Activated CD8-positive, alpha-beta memory T cell treated with anti-CD3 and anti-CD28 coated beads, Interleukin-2, amount 10 ng/mL, durations not matched to agents 7 days and 5 days (primary cell): Measurements from ENCODE around the gene NUMB. TPM values are rescaled to one million over a fixed set of nuclear protein-coding genes. Genes with fewer than 3 reads are reported as not detected.

Source experiments
- ATAC-seq: fragments of 150-1000 bp; cut with Tn5 transposase; one replicate; pipeline ENCODE4 v1.10.0; 2021; ENCODE audit warnings: moderate library complexity
- CTCF ChIA-PET: fragments of 350-600 bp; sonication (Branson Sonifier 250); formaldehyde crosslinking; loops from one replicate; lab custom pipeline; 2021; ENCODE audit warnings: antibody characterized with exemption; lab: Charles Lee
- DNase-seq: peaks from one replicate; pipeline ENCODE4 v3.0.0-alpha.2; 2020
- H3K27ac Mint-ChIP-seq: one replicate; pipeline ENCODE4 v1.8.0; 2021; ENCODE audit warnings: mild to moderate bottlenecking, mixed read lengths
- H3K27me3 Mint-ChIP-seq: one replicate; pipeline ENCODE4 v1.8.0; 2021; ENCODE audit warnings: mixed read lengths
- H3K36me3 Mint-ChIP-seq: one replicate; pipeline ENCODE4 v1.8.0; 2021; ENCODE audit warnings: mild to moderate bottlenecking, mixed read lengths
- H3K4me1 Mint-ChIP-seq: one replicate; pipeline ENCODE4 v1.8.0; 2021; ENCODE audit warnings: mixed read lengths
- H3K4me3 Mint-ChIP-seq: one replicate; pipeline ENCODE4 v1.8.0; 2021; ENCODE audit warnings: mild to moderate bottlenecking, moderate library complexity, mixed read lengths
- H3K9me3 Mint-ChIP-seq: one replicate; pipeline ENCODE4 v1.8.0; 2022; ENCODE audit warnings: low read depth, mixed read lengths
- total RNA-seq, 2 experiments: library from RNA; stranded (reverse); gene quantifications; one replicate each; pipeline ENCODE4 v1.2.3, GENCODE V29; 2021

The NUMB gene
- total RNA-seq, 2 experiments from 2014 or later: 44.8 to 45.2 TPM

DNA sequence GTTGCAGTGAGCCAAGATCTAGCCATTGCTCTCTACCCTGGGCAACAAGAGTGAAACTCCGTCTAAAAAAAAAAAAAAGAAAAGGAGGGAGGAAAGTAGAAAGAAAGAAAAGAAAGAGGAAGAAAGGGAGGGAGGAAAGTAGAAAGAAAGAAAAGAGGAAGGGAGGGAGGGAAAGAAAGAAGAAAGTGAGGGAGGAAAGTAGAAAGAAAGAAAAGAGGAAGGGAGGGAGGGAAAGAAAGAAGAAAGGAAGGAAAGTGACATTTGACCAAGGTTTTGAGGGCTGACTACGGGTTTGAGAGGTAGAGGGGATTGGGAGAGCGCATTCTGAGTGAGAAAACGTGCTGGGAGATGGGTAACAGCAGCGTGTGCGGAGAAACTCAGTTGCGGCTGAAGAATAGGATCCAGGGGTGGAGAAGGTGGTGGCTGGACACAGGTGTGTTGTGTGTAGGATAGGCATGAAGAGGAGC is 221.6 kb downstream of the NUMB start:
- peak overlapping the region; percentile 45 for H3K4me3 Mint-ChIP-seq
- H3K9me3 Mint-ChIP-seq: no peaks in the 10 kb centered on the region
- ATAC-seq (no peak), DNase-seq (no peak)
- peaks cover 19% of the 10 kb centered on the region for H3K4me1 Mint-ChIP-seq
- H3K27ac Mint-ChIP-seq: no peak overlapping the region
- no peaks in the 10 kb centered on the region for H3K36me3 Mint-ChIP-seq
- H3K27me3 Mint-ChIP-seq: peaks cover 80% of the 10 kb centered on the region
- CTCF ChIA-PET: no interaction called here

DNA sequence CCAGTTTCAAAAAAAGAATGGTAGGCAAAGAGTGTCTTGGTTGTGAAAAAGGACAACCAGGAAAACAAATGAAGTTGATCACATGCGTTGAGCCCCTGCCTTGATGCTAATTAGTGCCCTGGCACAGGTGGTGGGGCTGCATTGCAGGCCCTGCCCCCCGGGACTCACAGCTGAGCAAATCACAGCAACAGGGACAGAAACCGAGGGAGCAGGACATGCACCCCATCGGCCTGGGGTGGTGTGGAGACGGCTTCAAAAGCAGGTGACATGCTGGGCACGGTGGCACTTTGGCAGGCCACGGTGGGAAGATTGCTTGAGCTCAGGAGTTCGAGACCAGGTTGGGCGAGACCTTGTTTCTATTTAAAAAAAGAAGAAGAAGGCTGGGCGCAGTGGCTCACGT is 222.2 kb downstream of the NUMB start:
- Mint-ChIP-seq H3K4me3 (no peak overlapping the region), H3K9me3 (no peaks in the 10 kb centered on the region), H3K27ac (no peak overlapping the region), H3K27me3 (peaks cover 78% of the 10 kb centered on the region), H3K4me1 (peaks cover 19% of the 10 kb centered on the region), H3K36me3 (no peaks in the 10 kb centered on the region)
- CTCF ChIA-PET: no interaction called here
- DNase-seq (no peak), ATAC-seq (no peak)

DNA sequence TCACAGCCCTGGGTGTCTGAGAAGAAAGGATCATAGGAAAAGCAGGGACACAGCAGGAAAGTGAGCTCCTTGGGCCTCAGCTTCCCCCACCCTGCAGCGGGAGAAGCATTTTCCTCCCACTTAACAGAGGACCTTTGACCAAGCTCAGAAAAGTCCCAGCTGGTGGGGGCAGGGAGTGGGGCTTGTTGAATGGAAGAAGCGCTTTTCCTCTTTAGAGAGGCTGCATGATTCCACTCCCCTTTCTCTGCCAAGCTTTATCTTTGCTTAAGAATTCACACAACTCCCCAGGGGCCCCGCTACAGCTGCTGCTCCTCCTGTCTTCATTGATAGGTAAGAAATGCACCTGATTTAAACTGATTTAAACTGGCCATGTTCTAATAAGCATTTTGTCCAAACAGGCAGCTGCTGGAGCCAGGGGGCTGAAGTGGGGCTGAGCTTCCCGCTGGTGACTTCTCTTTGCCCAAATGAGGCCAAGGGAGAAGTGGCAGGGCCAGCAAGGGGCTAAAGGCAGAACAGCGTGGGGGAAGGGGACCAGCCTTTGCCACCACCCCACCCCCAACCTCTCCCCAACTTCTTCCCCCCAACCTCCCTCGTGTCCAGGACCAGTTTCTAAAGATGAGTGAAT is 222.7 kb downstream of the NUMB start:
- H3K9me3 Mint-ChIP-seq: no peaks in the 10 kb centered on the region
- peaks cover 73% of the 10 kb centered on the region for H3K27me3 Mint-ChIP-seq

DNA sequence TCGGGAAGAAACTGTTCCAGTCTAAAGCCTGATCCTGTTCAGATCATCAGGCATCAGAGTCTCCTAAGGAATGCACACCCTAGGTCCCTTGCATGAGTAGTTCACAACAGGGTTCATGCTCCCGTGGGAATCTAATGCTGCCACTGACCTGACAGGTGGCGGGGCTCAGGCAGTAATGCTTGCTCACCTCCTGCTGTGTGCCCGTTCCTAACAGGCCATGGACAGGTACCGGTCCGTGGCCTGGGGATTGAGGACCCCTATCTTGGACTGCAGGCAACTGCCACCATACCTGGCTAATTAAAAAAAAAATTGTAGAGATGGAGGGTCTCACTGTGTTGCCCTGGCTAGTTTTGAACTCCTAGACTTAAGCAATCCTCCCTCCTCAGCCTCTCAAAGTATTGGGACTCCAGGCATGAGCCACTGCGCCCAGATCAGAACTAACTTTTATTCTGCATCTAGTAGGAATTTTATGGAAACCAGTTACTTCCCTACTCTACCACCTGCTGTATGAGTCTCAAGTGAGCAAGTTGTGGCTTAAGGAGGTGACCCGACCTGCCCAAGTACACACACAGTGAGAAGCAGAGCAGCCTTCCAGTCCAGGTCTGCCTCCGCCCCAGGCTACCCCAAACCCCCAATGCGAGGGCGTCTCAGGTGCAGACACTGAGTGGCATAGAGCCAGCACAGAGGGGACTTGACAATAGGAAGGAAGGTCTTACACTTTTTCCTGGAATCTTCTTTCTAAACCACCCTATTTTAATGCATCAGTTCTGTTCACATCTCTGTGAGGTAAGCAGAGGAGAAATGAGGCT is 223.6 kb downstream of the NUMB start:
- DNase-seq (no peak), ATAC-seq (no peak)
- Mint-ChIP-seq H3K9me3 (no peaks in the 10 kb centered on the region), H3K4me3 (no peak overlapping the region), H3K4me1 (peaks cover 19% of the 10 kb centered on the region), H3K36me3 (no peaks in the 10 kb centered on the region), H3K27ac (no peak overlapping the region), H3K27me3 (peaks cover 66% of the 10 kb centered on the region)
- CTCF ChIA-PET: no interaction called here

More for the DNA sequence above, 222.7 kb downstream of the NUMB start:
- DNase-seq (no peak), ATAC-seq (no peak)
- Mint-ChIP-seq H3K36me3 (no peaks in the 10 kb centered on the region), H3K4me1 (peaks cover 19% of the 10 kb centered on the region), H3K4me3 (no peak overlapping the region), H3K27ac (no peak overlapping the region)
- CTCF ChIA-PET: no interaction called here

DNA sequence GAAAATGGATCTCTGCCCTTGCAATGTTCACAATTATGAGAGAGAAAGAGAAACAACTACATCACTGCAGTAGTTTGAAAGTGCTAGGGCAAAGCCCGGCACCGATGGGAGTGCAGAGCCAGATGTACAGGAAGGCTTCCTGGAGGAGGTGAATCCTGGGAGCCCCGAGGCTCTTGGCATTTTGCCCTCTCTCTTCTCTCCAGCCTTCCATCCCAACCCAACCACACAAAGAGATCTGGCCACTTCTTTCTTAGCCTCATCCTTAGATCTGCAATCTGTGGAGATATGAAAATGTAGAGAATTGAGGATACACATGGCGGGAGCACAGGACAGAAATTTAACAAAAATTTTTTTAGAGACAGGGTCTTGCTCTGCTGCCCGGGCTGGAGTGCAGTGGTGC is 224.3 kb downstream of the NUMB start:
- ATAC-seq (no peak), DNase-seq (no peak)
- CTCF ChIA-PET: no interaction called here
- H3K27ac Mint-ChIP-seq: no peak overlapping the region
- peaks cover 17% of the 10 kb centered on the region for H3K4me1 Mint-ChIP-seq
- H3K4me3 Mint-ChIP-seq: no peak overlapping the region
- H3K36me3 Mint-ChIP-seq: no peaks in the 10 kb centered on the region
- H3K9me3 Mint-ChIP-seq: no peaks in the 10 kb centered on the region
- peaks cover 60% of the 10 kb centered on the region for H3K27me3 Mint-ChIP-seq

DNA sequence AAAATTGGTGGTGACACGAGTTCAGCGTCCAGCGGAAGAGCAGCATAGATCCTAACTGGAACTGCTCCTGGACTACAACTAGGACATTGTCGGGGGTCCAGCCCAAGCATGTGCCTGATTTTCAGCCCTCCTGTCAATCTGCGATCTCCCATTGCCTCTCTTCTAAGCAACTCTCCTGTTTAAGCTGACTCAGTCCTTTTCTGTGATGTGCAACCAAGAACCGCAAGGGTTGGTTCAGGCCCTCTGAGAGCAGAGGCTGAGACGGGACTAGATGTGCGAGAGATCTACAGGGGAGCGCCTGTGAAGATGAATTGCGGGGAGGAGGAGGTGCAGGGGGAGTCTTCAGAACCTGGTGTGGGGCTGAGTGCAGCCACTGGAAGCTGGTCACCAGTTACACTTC is 224.8 kb downstream of the NUMB start:
- Mint-ChIP-seq H3K27me3 (peaks cover 55% of the 10 kb centered on the region), H3K4me1 (peaks cover 13% of the 10 kb centered on the region), H3K4me3 (no peak overlapping the region), H3K9me3 (no peaks in the 10 kb centered on the region), H3K27ac (no peak overlapping the region), H3K36me3 (peaks cover 1% of the 10 kb centered on the region)
- ATAC-seq: no peak
- CTCF ChIA-PET: no interaction called here
- DNase-seq: no peak

DNA sequence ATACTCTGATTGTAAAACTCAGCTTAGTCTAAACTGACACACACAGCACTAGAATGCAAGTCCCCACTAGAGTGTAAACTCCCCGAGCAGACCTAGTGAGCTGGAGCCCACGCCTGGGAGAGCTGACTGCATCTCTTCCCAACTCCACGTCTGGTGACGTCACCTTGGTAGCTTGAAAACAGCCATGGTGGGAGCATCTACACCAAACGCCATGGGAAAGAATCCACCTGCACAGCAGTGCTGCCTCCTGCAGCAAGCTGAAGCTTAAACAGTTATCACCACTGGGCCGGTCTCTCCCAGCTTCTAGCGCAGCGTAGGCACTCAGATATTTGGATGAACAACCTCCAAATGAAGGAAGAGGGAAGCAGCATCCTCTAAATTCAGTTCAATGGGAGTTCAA is 225.4 kb downstream of the NUMB start:
- no peak overlapping the region for H3K27ac Mint-ChIP-seq
- H3K9me3 Mint-ChIP-seq: no peaks in the 10 kb centered on the region
- peaks cover 9% of the 10 kb centered on the region for H3K4me1 Mint-ChIP-seq
- CTCF ChIA-PET: interaction anchor here (1.3 kb wide), 1 partner anchor 22 kb away, joined by 3 read pairs; no protein-coding TSS in a partner anchor
- peaks cover 1% of the 10 kb centered on the region for H3K36me3 Mint-ChIP-seq
- H3K27me3 Mint-ChIP-seq: peaks cover 51% of the 10 kb centered on the region
- ATAC-seq (no peak), DNase-seq (no peak)
- no peak overlapping the region for H3K4me3 Mint-ChIP-seq

DNA sequence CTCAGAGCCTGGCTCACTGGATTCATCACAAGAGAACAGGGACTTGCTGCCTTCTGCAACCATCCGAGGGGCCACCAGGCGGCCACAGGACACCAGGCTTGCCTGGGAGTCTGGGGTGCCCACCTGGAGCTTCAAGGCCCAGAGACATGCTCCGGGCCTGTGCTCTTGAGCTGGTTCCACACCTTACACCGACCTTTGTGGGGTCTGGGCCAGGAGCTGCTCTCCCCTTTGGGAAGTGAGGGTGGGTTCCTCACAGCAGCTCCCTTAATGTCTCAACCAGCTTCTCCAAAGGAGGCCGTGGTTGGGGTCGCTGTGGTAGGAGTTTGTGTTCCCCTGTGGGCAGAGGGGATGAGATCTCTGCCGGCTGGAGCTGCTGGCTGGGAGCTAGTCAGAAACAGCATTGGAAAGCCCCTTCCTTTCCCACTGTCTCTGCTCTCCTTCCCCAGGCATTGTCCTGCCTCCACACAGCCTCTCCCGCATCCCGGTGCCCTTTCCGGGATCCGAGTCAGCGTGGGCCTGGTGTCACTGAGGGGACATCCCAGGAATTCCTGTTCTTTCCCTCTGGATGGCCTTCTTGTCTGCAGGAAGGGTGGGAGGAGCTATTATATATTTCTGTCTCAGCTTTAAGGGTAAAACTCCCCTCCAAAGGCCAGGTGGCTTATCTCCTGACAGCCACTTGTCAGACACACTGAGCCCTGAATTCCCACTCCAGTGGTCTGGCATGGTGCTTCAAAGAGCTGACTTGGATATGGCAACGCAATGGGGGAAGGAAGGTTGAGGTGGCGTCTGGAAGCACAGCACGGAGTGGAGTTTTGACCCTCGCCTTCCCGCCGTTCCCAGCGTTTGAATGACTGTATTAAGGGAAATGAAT is 226.1 kb downstream of the NUMB start:
- Mint-ChIP-seq H3K27ac (no peak overlapping the region), H3K9me3 (no peaks in the 10 kb centered on the region), H3K4me3 (no peak overlapping the region), H3K4me1 (peaks cover 9% of the 10 kb centered on the region), H3K27me3 (peaks cover 50% of the 10 kb centered on the region), H3K36me3 (peaks cover 1% of the 10 kb centered on the region)
- CTCF ChIA-PET: interaction anchor here (0.6 to 1.6 kb wide), 5 partner anchors 10 to 63 kb away, joined by 3 to 4 read pairs (median 3); no protein-coding TSS in a partner anchor
- ATAC-seq: peak; percentile 45
- no peak for DNase-seq

DNA sequence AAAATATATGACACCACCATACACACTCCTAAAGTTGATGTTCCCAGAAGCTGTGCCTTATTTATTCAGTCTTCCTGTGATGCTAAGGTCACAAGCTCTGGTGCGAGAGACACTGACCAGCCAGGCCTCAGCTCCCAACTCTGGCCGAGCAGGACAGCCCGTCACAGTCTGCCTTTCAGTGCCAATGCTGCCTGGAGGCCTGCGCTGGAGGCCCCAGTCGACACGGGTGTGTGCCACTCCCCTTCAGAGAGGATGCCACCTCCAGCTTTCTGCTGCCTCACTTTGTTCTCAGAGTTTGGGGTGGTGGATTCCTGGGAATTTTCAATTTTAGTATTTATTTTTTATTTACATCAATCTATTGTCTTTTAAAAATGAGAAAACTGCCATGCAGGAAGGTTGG is 228.3 kb downstream of the NUMB start:
- no peak overlapping the region for H3K27ac Mint-ChIP-seq
- DNase-seq (no peak), ATAC-seq (no peak)
- CTCF ChIA-PET: no interaction called here
- peaks cover 1% of the 10 kb centered on the region for H3K36me3 Mint-ChIP-seq
- H3K4me1 Mint-ChIP-seq: no peaks in the 10 kb centered on the region
- peaks cover 28% of the 10 kb centered on the region for H3K27me3 Mint-ChIP-seq
- H3K9me3 Mint-ChIP-seq: no peaks in the 10 kb centered on the region
- H3K4me3 Mint-ChIP-seq: no peak overlapping the region

DNA sequence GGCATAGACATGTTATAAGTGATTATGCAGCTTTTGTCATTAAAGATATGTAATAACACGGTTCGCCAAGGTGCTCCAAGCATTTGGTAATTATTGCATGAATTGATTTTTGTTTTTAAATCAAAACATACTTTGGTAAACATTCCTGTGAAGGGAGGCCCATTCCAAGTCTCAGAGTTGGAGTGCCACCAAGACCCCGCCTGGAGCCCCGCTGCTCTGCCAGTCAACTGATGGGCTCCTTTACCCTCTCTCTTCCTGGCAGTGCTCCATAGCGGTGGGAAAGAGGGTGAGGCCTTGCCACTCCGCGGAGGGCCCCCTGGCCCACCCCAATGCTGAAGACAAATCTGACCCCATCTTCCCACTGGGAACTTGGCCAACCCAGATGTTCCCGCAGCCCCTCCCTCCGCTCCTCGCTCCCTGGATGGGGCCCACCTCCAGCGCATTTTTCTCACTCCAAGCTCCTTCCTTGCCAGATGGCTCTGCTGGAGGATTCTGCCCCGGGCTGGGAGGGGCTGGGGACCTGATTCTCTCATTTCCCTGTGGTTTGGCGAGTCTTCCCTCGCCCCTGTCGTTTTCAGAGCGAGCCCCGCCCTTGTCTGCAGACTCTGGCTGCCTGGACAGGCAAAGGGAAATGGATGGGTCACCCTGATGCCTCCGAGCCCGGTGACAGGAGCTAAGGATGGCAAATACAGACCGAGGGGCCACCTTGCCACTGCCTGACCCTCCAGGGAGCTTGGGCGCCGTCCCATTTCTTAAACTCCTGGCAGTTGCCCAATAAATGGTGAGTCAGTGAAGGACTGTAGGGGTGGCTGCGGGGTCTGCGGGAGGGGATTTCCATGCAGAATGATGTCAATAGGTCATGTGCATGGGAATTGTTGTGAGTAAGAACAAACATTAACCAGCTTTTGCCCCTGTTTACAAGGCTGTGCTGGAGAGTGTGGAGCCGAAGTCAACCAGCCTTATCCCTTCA is 230.2 kb downstream of the NUMB start:
- Mint-ChIP-seq H3K4me1 (peaks cover 3% of the 10 kb centered on the region), H3K9me3 (no peaks in the 10 kb centered on the region), H3K27ac (no peak overlapping the region), H3K36me3 (peaks cover 2% of the 10 kb centered on the region), H3K27me3 (peaks cover 9% of the 10 kb centered on the region), H3K4me3 (no peak overlapping the region)
- CTCF ChIA-PET: interaction anchor here (0.5 kb wide), 1 partner anchor 11 kb away, joined by 3 read pairs; no protein-coding TSS in a partner anchor
- DNase-seq (no peak), ATAC-seq (no peak)

DNA sequence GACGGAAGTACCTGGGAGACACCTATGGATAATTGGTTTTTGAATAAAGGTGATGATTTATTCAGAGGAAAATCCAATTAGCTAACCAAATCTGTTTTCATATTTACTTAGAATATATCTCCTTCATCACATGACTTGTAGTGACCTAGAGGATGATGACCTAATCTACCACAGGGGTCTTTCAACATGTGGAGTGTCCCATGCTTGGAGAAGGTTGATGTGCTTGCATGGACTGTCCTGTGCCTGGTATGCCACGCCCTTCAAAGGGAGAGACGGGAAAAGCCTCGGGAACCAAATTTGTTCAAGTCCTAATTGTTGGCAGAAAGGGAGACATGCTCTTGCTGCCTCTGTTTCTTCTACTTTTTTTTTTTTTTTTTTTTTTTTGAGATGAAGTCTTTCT is 232.8 kb downstream of the NUMB start:
- DNase-seq (no peak), ATAC-seq (no peak)
- no peak overlapping the region for H3K4me3 Mint-ChIP-seq
- no peak overlapping the region for H3K27ac Mint-ChIP-seq
- H3K4me1 Mint-ChIP-seq: peaks cover 24% of the 10 kb centered on the region
- H3K36me3 Mint-ChIP-seq: peaks cover 19% of the 10 kb centered on the region
- no peaks in the 10 kb centered on the region for H3K9me3 Mint-ChIP-seq
- CTCF ChIA-PET: no interaction called here
- no peaks in the 10 kb centered on the region for H3K27me3 Mint-ChIP-seq
